MM.1S (cell line): Measurements from ENCODE around the gene PPM1H.

Source experiments
- DNase-seq: peaks from one replicate; pipeline ENCODE4 v3.0.0-alpha.2; 2015
- H2AFZ ChIP-seq: fragments of 300-600 bp; sonication (generic); 2 replicates; pipeline ENCODE4 v1.6.0; 2016; ENCODE audit warnings: antibody characterized with exemption, low read length
- H3F3A ChIP-seq: fragments of 300-600 bp; sonication (generic); 2 replicates; pipeline ENCODE4 v1.6.1; 2016; ENCODE audit warnings: mild to moderate bottlenecking, antibody characterized with exemption, low read length, moderate library complexity, mixed read lengths; ENCODE audit not compliant: insufficient read depth
- H3K27ac ChIP-seq: fragments of 300-600 bp; sonication (generic); 2 replicates; pipeline ENCODE4 v1.5.1; 2016; ENCODE audit warnings: mild to moderate bottlenecking, low read length
- H3K27me3 ChIP-seq: fragments of 300-600 bp; sonication (generic); replicated peaks from 2 replicates; pipeline ENCODE4 v1.6.0; 2016; ENCODE audit warnings: low read length; ENCODE audit not compliant: insufficient read depth
- H3K36me3 ChIP-seq: fragments of 300-600 bp; sonication (generic); replicated peaks from 2 replicates; pipeline ENCODE4 v1.6.1; 2016; ENCODE audit warnings: mild to moderate bottlenecking, low read length, mixed read lengths; ENCODE audit not compliant: insufficient read depth
- H3K4me1 ChIP-seq: fragments of 300-600 bp; sonication (generic); 2 replicates; pipeline ENCODE4 v1.6.1; 2016; ENCODE audit warnings: low read length, mixed read lengths
- H3K4me2 ChIP-seq: fragments of 300-600 bp; sonication (generic); 2 replicates; pipeline ENCODE4 v1.6.0; 2016; ENCODE audit warnings: low read depth, low read length
- H3K4me3 ChIP-seq: fragments of 300-600 bp; sonication (generic); 2 replicates; pipeline ENCODE4 v1.5.1; 2016; ENCODE audit warnings: low read length, mixed read lengths
- H3K79me2 ChIP-seq: fragments of 300-600 bp; sonication (generic); 2 replicates; pipeline ENCODE4 v1.6.1; 2016; ENCODE audit warnings: mixed run types, low read length, mixed read lengths
- H3K9ac ChIP-seq: fragments of 300-600 bp; sonication (generic); 2 replicates; pipeline ENCODE4 v1.6.1; 2016; ENCODE audit warnings: low read length, mixed read lengths
- H3K9me2 ChIP-seq: fragments of 300-600 bp; sonication (generic); replicated peaks from 2 replicates; pipeline ENCODE4 v1.6.1; 2016; ENCODE audit warnings: mild to moderate bottlenecking, low read length, mixed read lengths; ENCODE audit not compliant: insufficient read depth
- H3K9me3 ChIP-seq: fragments of 300-600 bp; sonication (generic); replicated peaks from 2 replicates; pipeline ENCODE4 v1.6.1; 2016; ENCODE audit warnings: mild to moderate bottlenecking, low read length, mixed read lengths; ENCODE audit not compliant: insufficient read depth
- H4K20me1 ChIP-seq: fragments of 300-600 bp; sonication (generic); 2 replicates; pipeline ENCODE4 v1.6.1; 2016; ENCODE audit warnings: mild to moderate bottlenecking, low read length, moderate library complexity, mixed read lengths; ENCODE audit not compliant: insufficient read depth
- CTCF ChIP-seq: fragments of 300-600 bp; sonication (generic); IDR thresholded peaks from 2 replicates; pipeline ENCODE4 v1.5.1; 2016; ENCODE audit warnings: antibody characterized with exemption, low read length, mixed read lengths
- EZH2 ChIP-seq: fragments of 300-600 bp; sonication (generic); optimal IDR thresholded peaks from 2 replicates; pipeline ENCODE3; 2017; ENCODE audit warnings: low read depth, mild to moderate bottlenecking, antibody characterized with exemption, low read length, mixed read lengths
- EZH2phosphoT487 ChIP-seq: fragments of 300-600 bp; sonication (generic); IDR thresholded peaks from 2 replicates; pipeline ENCODE4 v1.6.1; 2018; ENCODE audit warnings: antibody characterized with exemption, low read length

PPM1H gene

DNA sequence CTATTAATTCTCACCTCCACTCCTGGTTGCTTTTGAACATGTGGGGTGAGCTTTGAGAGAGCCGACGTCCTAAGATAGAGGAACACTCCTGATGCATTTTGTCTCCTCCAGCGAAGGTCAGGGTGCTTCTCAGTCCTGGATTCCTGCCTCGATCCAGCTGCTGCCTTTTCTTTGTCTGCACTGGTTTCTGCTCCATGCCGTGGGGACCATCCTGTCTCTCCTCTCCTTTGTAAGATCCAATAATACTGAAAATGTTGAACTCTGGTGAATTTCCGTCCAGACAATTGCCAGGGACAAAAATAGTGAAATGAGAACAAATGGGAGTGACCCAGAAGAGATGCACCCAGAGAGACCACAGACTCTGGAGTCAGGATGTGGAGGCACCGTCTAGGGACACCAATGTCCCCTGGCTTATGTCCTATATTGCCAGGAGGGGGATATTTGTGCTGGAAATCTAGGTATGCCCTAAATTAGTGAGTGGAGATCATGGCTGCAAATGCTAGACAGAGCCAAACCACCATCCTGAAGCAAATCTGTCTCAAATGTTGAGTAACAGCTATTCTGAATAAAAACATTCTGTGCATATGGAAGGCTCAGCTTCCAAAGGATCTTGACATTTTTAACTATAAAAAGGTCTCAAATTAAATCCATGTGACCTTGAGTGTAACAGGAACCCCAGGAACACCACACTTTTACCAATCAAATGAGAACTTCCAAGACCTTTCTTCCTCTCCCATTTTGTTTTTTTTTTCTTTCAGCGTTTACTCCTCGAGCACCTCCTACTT is 170.9 kb downstream of the PPM1H start:
- Histone ChIP-seq H3K4me3 (no peak overlapping the region), H3K36me3 (no peaks in the 10 kb centered on the region), H3K9ac (no peak overlapping the region), H3K4me2 (no peak overlapping the region), H4K20me1 (no peaks in the 10 kb centered on the region), H3K27ac (no peak overlapping the region), H3K9me3 (no peaks in the 10 kb centered on the region), H3K4me1 (no peaks in the 10 kb centered on the region), H3K27me3 (no peaks in the 10 kb centered on the region), H2AFZ (no peak overlapping the region), H3F3A (no peaks in the 10 kb centered on the region), H3K79me2 (no peaks in the 10 kb centered on the region), H3K9me2 (no peaks in the 10 kb centered on the region)
- TF ChIP-seq CTCF (no peak), EZH2 (no peak), EZH2phosphoT487 (no peak)
- DNase-seq, result no peak

DNA sequence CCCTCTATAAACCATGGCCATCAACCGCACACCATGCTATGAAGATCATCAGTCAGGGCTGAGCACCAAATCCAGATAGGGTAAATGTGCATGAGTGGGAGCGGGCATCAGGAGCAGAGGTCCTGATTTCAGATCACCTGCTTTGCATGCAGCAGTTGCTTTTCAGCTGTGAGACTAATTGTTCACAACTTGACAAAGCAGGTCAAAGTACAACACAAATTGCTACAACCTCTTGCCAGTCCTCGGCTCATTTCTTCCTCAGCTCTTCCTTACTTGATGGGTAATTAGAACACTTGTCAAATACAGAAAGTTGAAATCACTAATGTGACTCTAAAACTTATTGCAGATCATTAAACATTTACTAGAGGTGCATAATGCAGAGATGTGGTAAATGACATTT is 171.6 kb downstream of the PPM1H start:
- H3F3A ChIP-seq, result no peaks in the 10 kb centered on the region
- no peak overlapping the region for H2AFZ ChIP-seq
- H3K36me3 ChIP-seq, result no peaks in the 10 kb centered on the region
- H3K27me3 ChIP-seq, result no peaks in the 10 kb centered on the region
- H3K4me1 ChIP-seq, result no peaks in the 10 kb centered on the region
- H3K4me2 ChIP-seq, result no peak overlapping the region
- H3K4me3 ChIP-seq, result no peak overlapping the region
- H3K9ac ChIP-seq, result no peak overlapping the region
- no peak for DNase-seq
- H3K79me2 ChIP-seq, result no peaks in the 10 kb centered on the region
- no peaks in the 10 kb centered on the region for H4K20me1 ChIP-seq
- H3K27ac ChIP-seq, result no peak overlapping the region
- TF ChIP-seq EZH2phosphoT487 (no peak), CTCF (no peak), EZH2 (no peak)
- H3K9me3 ChIP-seq, result no peaks in the 10 kb centered on the region
- no peaks in the 10 kb centered on the region for H3K9me2 ChIP-seq

- no peak for DNase-seq
- no peaks in the 10 kb centered on the region for H3K4me1 ChIP-seq
- no peaks in the 10 kb centered on the region for H3K9me3 ChIP-seq
- no peaks in the 10 kb centered on the region for H3F3A ChIP-seq
- no peaks in the 10 kb centered on the region for H3K36me3 ChIP-seq
- no peaks in the 10 kb centered on the region for H4K20me1 ChIP-seq
- no peaks in the 10 kb centered on the region for H3K9me2 ChIP-seq
- H3K4me2 ChIP-seq, result no peak overlapping the region
- H3K27ac ChIP-seq, result no peak overlapping the region
- no peaks in the 10 kb centered on the region for H3K27me3 ChIP-seq
- TF ChIP-seq CTCF (no peak), EZH2 (no peak), EZH2phosphoT487 (no peak)
- H2AFZ ChIP-seq, result no peak overlapping the region
- no peak overlapping the region for H3K9ac ChIP-seq
- no peak overlapping the region for H3K4me3 ChIP-seq
- H3K79me2 ChIP-seq, result no peaks in the 10 kb centered on the region
Observed at GRCh38 chr12:62762645-62763044, 172.3 kb downstream of the PPM1H start.
